NCI-H146 (cell line): ENCODE results near the gene SMAP1.
A peak's percentile ranks its signal among the peaks of the same experiment; 100 is the strongest.

Experiments
- DNase-seq: peaks from one replicate; lab custom pipeline; 2025; lab: John Stamatoyannopoulos, UW

The SMAP1 gene

DNA sequence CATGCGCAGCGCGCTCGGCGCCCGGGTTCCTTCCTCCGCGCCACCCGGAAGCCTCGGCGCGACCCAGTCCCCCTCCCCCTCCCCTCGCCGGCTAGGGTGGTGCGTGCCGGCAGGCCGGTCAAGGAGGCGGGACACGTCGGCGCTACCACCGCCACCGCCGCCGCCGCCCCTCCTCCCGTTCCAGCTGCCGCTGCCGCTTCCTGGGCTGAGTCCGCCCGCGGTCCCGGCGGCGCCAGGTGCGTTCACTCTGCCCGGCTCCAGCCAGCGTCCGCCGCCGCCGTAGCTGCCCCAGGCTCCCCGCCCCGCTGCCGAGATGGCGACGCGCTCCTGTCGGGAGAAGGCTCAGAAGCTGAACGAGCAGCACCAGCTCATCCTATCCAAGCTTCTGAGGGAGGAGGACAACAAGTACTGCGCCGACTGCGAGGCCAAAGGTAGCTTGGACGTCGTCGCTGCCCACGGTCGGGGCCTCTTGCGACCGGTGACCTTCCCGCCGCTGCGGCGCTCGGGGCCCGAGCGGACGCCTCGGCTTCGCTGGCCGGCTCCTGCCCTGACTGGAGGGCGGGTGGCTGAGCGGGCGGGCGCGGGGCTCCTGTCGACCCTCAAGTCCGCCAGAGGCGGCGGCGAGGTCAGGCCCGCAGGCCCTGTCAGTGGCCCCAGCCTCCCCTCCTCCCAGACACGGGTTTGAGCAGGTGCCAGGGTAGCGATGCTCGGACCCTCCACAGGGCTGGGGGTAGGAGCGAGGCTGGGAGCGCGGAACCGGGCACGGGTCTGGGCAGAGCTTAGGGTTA is at the start of gene SMAP1:
SMAP1 (plus strand) TSS at position 173 of the 788 bp plus-strand sequence; CDS start at position 314, 141 bp downstream.
- peak; percentile 93 for DNase-seq

DNA sequence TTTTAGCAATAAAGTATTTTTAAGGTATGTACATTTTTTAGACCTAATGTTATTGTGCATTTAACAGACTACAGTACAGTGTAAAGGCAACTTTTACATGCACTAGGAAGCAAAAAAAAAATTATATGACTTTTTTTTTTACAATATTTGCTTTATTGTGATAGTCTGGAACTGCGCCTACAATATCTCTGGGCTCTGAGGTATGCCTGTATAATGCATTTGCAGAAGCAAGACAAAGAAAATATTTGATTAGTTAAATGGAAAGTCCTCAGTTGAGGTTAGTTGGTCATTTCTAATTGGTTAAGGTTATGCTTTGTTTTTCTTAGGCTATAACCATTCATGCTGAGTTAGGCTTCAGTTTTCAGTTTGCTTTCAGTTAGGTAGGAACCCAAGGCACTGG is 46.9 kb upstream of the SMAP1 start:
- no peak for DNase-seq

DNA sequence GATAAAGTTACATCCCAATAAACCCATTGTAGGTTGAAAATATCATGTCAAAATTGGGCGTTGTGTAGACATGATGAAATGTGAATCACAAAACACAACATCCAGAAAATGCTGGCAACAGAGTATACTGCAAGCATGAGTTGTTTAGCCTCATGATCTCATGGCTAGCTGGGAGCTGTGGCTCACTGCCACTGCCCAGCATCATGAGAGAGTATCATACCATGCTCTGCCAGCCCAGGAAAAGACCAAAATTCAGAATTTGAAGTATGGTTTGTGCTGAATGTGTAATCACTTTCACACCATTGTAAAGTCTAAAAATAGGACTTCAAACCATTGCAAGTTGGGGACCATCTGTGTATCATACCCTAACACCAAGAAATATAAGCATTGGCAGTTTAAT is 45.2 kb upstream of the SMAP1 start:
- DNase-seq = no peak

DNA sequence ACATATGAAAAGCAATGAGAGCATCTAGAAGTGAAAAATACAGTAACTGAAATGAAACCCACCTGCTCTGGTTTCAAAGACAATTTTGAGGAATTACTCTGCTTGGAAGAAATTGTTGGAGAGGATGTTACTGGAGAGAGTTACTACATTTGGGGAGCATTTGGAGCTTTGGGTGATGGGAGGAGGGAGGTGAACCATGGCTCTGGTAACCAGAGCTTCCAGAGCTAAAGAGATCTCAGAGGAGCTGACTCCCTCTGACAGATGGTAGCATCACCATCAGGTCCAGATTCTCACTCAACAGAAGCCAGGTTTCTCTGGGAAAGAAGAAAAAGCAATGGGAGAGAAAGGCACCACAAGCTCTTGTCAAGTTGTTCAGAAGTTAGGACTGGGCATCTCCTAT is 42.2 kb upstream of the SMAP1 start:
- no peak for DNase-seq

DNA sequence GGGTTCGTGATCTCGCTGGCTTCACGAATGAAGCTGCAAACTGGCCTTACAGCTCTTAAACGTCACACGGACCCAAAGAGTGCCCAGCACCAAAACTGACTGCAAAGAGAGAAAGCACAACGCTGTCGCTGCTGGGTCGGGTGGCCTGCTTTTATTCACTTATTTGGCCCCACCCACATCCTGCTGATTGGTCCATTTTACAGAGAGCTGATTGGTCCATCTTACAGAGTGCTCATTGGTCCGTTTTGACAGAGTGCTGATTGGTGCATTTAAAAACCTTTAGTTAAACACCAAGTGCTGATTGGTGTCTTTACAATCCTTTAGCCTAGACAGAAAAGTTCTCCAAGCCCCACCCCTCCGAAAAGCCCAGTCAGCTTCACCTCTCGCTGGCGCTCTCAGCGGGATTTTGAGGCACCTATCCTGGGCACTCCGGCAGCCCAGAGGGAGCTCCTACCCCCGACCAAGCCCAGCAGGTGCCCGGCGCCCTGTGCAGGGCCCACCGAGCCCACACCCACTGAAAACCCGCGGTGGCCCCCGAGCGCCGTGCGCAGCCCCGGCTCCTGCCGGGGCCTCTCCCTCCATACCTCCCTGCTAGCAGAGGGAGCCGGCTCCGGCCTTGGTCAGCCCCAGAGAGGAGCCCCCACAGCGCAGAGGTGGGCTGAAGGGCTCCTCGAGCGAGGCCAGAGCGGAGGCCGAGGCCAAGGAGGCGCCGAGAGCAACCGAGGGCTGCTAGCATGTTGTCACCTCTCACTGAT is 40.0 kb upstream of the SMAP1 start:
- no peak for DNase-seq

DNA sequence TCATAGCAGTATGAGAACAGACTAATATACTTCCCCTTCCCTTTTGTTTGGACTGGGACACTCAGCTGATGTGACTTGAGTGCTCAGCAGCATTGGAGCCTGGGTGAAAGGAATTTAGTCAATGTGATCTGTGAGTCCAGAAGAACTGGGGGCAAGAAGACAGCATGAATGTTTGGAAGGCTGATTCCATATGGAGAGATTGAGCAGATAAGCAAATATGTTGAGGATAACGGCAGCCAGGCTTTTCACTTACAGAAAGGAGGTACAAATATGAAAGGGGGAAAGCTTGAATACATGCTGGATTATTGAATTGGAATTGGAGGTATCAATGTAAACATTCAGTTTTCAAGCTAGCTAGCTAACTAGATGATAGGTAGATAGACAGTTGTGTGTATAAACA is 37.8 kb upstream of the SMAP1 start:
- no peak for DNase-seq

DNA sequence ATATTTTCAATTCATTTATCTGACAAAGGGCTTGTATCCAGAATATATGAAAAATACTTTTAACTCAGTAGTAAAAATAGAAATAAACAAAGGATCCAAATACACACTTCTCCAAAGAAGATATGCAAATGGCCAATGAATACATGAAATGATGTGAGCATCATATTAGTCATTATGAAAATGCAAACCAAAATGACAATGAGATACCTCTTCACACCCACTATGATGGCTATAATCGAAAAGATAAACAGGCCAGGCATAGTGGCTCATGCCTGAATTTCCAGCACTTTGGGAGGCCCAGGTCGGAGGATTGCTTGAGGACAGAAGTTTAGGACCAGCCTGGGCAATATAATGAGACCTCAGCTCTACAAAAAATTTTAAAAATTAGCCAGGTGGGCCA is 33.8 kb upstream of the SMAP1 start:
- DNase-seq = no peak

DNA sequence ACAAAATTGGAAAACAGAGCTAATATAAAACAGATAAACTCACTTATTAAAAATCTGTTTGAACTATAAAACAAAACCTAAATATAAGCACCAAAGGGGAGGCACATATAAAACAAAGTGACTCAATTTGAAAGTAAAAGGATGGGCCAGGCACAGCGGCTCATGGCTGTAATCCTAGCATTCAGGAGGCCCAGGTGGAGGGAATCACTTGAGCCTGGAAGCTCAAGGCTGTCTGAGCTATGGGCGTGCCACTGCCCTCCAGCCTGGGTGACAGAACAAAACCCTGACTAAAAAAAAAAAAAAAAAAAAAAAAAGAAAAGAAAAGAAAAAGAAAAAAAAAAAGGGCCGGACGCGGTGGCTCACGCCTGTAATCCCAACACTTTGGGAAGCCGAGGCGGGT is 31.1 kb upstream of the SMAP1 start:
- no peak for DNase-seq

DNA sequence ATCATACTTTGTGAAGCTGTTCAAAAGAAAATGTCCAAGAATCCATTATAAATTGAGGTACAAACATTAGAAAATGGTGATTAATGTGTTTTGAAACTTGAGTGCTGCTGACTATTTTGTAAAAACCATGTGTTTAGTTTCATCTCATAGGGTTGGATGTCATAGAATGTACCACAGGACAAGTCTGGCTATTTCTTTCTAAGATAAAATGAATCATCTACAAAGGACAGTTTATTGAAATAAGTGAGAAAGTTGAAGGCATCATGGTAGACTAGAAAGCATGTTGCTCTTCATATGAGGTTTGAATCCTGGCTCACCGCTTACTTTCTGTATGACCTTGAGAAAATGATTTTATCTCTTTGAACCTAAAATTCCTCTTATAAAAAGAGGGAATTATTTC is 29.2 kb upstream of the SMAP1 start:
- DNase-seq = no peak

DNA sequence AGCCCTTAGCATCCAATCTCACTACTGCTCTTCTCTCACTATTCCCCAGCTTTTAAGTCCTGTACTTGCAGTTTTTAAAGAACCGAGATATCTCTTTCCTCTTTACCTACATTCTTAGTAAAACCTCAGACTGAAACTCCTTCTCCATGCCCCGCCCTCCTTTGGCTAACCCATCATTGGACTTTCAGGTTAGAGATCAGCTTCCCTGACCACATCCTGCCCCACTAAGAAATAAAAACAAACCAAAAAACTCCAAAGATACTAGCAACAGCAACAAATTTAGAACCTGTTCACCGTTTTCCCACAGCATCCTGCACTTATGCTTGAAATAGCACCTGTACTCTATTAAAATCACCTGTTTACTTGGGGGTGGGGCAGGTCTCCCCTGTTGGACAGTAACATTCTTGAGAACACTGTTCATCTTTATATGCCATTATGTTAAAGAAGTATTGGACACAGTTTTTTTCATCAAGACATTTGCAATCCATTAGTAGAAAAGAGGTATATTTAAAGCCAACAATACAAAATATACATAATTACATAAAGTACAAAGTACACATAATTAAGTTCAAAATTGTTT is 16.3 kb upstream of the SMAP1 start:
- DNase-seq = no peak

DNA sequence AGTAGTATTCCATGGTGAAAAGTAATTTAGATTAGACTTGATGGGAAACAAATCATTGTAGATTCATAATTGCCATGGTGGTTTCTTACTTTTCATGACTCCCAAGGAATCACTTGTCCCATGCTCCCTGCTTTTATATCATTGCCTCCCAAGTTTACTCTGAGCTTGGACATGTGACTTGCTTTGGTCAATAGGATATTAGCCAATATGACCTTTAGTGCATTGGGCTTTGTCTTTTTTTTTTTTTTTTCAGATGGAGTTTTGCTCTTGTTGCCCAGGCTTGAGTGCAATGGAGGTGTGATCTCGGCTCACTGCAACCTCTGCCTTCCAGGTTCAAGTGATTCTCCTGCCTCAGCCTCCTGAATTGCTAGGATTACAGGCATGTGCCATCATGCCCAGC is 15.5 kb upstream of the SMAP1 start:
- no peak for DNase-seq

DNA sequence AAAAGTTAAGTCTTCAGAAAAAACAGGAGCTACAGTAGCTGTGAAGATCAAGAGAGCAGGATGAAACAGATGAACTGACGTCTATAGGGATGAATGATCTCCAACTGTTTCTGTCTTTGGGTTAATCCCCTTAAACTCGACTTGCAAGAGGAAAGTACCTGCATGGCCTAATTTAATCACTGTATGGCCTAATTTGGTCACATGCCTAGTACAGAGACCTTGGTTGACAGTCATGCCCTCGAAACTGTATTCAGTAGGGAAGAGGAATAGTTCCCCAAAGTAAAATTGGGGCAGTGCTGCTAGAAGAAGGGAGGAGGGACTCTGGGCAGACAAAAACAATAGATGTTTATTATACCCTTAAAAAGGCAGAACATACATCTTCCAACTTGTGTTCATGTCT is 10.0 kb upstream of the SMAP1 start:
- no peak for DNase-seq

DNA sequence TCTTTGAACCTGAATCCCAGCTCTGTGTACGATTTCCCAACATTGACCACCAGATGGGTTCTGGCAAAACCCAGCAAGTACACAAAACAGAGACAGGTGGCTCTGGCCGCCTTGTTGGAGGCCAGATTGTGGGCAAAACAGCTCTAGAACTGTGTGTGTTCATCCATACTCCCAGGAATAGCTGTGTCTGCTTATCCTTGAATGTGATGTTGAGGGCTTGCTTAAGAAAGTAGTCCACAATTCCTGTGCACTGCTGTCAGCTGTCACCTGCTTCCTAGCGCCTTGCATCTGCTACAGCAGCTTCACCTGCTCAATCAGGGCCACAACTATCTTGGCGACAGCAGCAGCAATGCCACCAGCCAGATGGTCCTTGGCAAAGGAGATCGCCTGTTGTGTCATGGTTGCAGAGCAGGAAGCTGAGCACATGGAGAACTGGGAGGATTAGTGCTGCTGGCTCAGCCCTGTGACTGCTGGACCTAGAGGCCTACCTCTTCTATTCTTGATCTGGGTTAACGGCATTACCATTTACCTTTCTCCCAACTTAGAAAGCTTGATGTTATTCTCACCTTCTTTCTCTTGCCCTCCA is 3.7 kb upstream of the SMAP1 start:
- DNase-seq = no peak

DNA sequence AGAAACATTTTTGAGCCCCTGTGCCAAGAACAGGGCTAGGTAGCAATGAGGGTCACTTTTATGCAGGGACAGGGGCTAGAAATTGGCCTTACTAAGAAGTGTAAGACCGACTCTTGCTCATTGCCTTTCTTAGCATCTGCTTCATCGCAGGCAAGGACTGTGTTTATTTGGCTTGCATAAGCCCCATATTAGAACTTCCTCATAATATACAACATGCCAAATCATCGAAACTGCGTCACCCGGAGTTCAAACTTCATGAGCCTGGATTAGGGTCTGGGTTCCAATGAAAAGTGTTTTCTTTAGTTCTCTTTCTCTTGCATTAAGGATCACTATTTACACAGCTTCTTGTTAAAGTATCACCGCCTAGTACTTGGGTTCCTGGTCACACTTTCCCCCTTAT is 977 bp upstream of the SMAP1 start:
- DNase-seq = no peak

DNA sequence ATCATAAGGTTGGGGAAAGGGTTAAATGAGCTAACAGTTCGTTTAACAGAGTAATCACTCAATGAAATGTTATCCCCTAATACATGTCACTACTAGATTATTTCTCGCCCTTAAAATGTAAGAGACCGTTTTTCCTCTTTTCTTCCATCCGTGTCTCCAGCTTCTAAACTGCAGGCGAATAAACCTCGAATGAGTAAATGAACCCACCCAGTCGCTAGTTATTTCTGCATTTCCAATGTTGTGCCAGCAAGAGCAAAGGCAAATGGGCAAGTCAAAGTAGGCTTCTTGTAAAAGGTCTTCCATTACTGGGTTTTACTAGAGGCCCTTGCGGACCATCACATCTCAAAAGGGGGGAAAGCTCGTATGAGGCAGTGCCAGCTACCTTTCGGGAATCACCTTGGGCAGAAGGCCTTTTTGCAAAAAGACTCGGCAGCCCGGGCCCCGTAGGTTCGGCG is 400 bp upstream of the SMAP1 start:
- no peak for DNase-seq

DNA sequence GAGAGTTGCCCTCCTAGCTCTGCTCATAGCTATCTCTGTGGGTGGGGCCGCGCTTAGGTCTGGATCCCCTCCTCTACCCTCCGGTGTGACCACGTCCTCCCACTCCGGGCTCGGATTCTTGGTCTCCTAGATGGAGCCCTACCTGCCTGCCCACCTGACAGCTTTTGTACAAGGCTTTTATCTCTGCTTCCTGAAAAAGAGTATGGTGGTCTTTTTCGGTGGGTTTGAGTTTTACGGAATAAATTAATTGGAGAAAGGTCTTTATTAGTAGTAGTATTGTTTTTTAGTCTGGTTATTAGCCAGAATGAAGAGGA is 773 bp downstream of the SMAP1 start:
- peak; percentile 77 for DNase-seq

DNA sequence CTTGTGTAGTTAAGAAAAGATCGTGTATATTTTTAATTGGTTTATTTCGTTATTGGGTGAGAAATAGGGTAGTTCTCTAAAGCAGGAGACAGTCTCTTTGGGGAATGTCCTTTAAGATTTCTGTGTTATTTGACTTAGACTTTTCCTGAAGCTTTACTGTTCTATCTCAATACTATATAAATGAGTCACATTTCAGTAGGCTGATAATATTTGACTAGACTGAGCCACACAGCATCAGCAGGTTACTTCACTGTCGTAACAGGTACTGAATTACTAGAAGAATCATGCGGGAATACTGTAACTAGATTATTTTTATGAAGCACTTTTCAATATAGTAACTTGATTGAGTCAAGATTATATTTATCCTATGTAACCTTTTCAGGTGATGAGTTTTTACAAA is 1.4 kb downstream of the SMAP1 start:
- no peak for DNase-seq

DNA sequence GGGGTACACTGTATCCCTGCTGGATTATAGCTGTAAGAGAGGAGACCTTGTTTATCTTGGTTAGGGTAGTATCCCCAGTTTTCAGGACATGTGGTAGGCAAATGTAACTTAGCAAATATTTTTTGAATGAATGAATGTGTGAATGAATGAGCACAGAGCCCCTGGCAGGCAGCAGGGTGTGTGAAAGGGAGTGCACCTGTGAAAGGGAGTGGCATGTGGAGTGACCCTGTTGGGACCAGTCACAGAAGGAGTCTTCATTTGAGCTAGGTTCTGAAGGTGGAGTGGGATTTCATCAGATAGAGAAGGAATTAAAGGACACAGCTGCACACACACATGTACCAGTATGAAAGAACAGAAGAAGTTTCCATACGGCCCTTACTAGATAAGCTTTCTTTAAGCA is 4.9 kb downstream of the SMAP1 start:
- DNase-seq = no peak

DNA sequence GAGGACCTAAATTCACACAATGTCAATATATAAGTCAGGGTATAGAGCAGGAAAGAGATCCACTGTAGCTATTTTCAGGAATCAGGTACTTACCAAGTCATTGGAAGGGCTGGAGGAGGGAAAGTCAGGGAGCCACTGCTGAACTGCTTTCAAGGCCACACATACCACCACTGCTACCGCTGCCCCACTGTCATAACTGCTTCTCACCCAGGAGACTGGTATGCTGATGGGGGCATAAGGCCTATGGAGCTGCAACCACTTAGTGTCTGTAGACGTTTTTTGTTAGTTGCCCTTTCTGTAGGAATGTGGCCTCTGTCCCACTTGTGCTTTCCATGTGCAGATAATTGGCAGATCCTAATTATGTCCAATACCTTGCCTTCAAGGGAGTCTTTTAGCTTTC is 5.4 kb downstream of the SMAP1 start:
- no peak for DNase-seq

DNA sequence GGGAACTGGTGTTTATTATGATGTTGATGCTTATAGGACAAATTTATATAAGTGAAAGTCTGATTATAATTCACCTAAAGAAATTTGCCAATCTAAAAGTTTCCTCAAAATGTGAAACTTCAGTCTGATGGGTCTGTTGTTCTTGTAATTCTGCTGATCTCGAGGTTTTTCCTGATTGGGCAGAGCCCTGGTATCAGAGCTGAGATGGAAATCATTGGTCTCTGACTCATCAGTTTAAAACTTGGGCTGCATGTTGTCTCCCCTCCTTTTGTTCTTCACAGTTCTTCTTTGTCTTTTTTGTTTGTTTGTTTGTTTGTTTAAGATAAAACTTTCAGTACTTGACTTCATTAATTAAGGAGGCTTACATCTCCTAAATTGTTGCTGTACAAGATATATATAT is 5.9 kb downstream of the SMAP1 start:
- DNase-seq = no peak

DNA sequence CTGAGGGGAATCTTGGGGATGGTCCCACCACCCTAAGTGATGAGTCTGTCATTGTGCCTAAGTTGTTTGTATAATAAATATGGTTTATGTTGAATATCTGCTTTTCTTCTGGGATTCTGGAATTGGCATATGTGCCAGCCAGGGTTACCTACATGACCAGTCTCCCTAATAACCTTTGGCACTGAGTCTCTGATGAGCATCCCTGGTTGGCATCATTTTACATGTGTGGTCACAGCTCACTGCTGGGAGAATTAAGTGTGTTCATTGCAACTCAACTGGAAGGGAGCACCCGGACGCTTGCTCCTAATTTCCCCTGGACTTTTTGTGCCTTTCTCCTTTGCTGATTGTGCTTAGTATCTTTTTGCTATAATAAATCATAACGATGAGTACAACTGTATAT is 8.1 kb downstream of the SMAP1 start:
- DNase-seq = no peak

DNA sequence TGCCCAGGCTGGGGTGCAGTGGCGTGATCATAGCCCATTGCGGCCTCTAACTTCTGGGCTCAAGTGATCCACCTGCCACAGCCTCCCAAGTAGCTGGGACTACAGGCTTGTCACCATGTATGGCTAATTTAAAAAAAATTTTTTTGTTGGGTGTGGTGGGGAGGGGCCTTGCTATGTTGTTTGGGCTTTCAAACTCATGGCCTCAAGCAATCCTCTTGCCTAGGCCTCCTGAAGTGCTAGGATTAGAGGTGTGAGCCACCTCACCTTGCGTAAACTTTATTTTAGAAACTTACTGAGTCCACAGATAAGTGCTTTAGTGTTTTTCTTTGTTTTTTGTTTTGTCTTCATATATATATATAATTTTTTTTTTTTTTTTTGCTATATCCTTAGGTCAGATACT is 9.1 kb downstream of the SMAP1 start:
- no peak for DNase-seq

DNA sequence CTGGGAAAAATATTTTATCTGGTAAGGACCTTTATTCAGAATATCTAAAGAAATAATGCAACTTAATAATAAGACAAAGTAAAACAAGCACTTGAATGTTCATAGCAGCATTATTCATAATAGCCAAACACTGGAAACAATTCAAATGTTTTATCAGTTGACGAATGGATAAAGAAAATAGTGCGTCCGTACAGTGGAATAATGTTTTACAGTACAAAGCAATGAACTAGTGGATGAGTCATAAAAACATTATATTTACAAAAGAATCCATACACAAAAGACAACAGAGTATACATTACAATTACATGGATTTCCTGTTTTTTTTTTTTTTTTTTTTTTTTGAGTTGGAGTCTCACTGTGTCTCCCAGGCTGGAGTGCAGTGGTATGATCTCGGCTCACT is 12.7 kb downstream of the SMAP1 start:
- peak; percentile 6 for DNase-seq
